ENCODE data around the gene PDE4DIP.
"Not testable (repeated sequence)": the region's sequence is repeated elsewhere in the genome, so short reads cannot be mapped to it uniquely, and the experiment has no call there.

The PDE4DIP gene

DNA sequence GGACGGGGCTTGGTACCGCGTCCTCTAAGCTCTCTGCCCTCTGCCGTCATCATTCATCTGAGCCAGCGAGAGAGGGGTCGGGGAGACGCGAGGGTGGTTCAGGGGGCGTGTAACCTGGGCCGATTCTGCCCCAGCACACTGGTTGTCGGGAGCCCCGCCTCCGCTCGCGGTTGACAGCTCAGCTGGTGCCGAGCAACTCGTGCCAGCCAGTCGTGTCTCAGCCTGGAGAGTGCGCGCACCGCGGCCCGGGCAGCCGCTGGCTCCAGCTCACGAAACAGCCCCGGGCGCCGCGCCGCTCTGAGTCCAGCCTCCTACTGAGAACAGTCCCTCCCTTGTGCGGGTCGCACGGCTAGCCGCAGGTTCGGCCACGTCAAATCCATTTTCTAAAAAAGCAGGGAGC, at the start of gene PDE4DIP:
Gene PDE4DIP, plus strand, starts transcription at position 209 of the 400 bp plus-strand sequence. CDS start 347 bp downstream, outside the sequence.
- H3K27me3 ChIP-seq (ENCODE audit: insufficient read depth, low read length); H3K36me3 ChIP-seq (ENCODE audit: insufficient read depth, low read depth, low read length); H3K4me3 ChIP-seq (ENCODE audit: low read length); H3K9me3 ChIP-seq (ENCODE audit: insufficient read depth, low read depth, low read length); H3K27ac ChIP-seq (ENCODE audit: low read length); H3K9ac ChIP-seq (ENCODE audit: low read depth, low read length); H3K4me1 ChIP-seq (ENCODE audit: insufficient read depth, low read length): not testable (repeated sequence)

- H3K27me3 ChIP-seq (ENCODE audit: insufficient read depth, low read length); H3K9ac ChIP-seq (ENCODE audit: low read depth, low read length); H3K27ac ChIP-seq (ENCODE audit: low read length); H3K4me3 ChIP-seq (ENCODE audit: low read length); H3K36me3 ChIP-seq (ENCODE audit: insufficient read depth, low read depth, low read length); H3K9me3 ChIP-seq (ENCODE audit: insufficient read depth, low read depth, low read length); H3K4me1 ChIP-seq (ENCODE audit: insufficient read depth, low read length): not testable (repeated sequence)
Observed at GRCh38 chr1:148808268-148808928, 35.8 kb upstream of the PDE4DIP start.

- not testable (repeated sequence) for H3K36me3 ChIP-seq (ENCODE audit: insufficient read depth, low read depth, low read length); H3K4me1 ChIP-seq (ENCODE audit: insufficient read depth, low read length); H3K4me3 ChIP-seq (ENCODE audit: low read length); H3K9ac ChIP-seq (ENCODE audit: low read depth, low read length); H3K27me3 ChIP-seq (ENCODE audit: insufficient read depth, low read length); H3K9me3 ChIP-seq (ENCODE audit: insufficient read depth, low read depth, low read length); H3K27ac ChIP-seq (ENCODE audit: low read length)
Observed at GRCh38 chr1:148808929-148809283, 35.3 kb upstream of the PDE4DIP start.

GRCh38 chr1:148822180-148822579, 22.0 kb upstream of the PDE4DIP start:
- H3K9ac ChIP-seq (ENCODE audit: low read depth, low read length); H3K27me3 ChIP-seq (ENCODE audit: insufficient read depth, low read length); H3K4me3 ChIP-seq (ENCODE audit: low read length); H3K9me3 ChIP-seq (ENCODE audit: insufficient read depth, low read depth, low read length); H3K4me1 ChIP-seq (ENCODE audit: insufficient read depth, low read length); H3K36me3 ChIP-seq (ENCODE audit: insufficient read depth, low read depth, low read length); H3K27ac ChIP-seq (ENCODE audit: low read length): not testable (repeated sequence)

GRCh38 chr1:148823822-148824221, 20.4 kb upstream of the PDE4DIP start:
- H3K27ac ChIP-seq (ENCODE audit: low read length); H3K36me3 ChIP-seq (ENCODE audit: insufficient read depth, low read depth, low read length); H3K27me3 ChIP-seq (ENCODE audit: insufficient read depth, low read length); H3K4me1 ChIP-seq (ENCODE audit: insufficient read depth, low read length); H3K4me3 ChIP-seq (ENCODE audit: low read length); H3K9me3 ChIP-seq (ENCODE audit: insufficient read depth, low read depth, low read length); H3K9ac ChIP-seq (ENCODE audit: low read depth, low read length): not testable (repeated sequence)

GRCh38 chr1:148825029-148825428, 19.2 kb upstream of the PDE4DIP start:
- not testable (repeated sequence) for H3K4me3 ChIP-seq (ENCODE audit: low read length); H3K4me1 ChIP-seq (ENCODE audit: insufficient read depth, low read length); H3K27ac ChIP-seq (ENCODE audit: low read length); H3K9me3 ChIP-seq (ENCODE audit: insufficient read depth, low read depth, low read length); H3K27me3 ChIP-seq (ENCODE audit: insufficient read depth, low read length); H3K36me3 ChIP-seq (ENCODE audit: insufficient read depth, low read depth, low read length); H3K9ac ChIP-seq (ENCODE audit: low read depth, low read length)

GRCh38 chr1:148828531-148828930, 15.7 kb upstream of the PDE4DIP start:
- H3K4me1 ChIP-seq (ENCODE audit: insufficient read depth, low read length); H3K4me3 ChIP-seq (ENCODE audit: low read length); H3K27ac ChIP-seq (ENCODE audit: low read length); H3K36me3 ChIP-seq (ENCODE audit: insufficient read depth, low read depth, low read length); H3K9ac ChIP-seq (ENCODE audit: low read depth, low read length); H3K27me3 ChIP-seq (ENCODE audit: insufficient read depth, low read length); H3K9me3 ChIP-seq (ENCODE audit: insufficient read depth, low read depth, low read length): not testable (repeated sequence)

GRCh38 chr1:148828962-148829361, 15.3 kb upstream of the PDE4DIP start:
- H3K27ac ChIP-seq (ENCODE audit: low read length); H3K27me3 ChIP-seq (ENCODE audit: insufficient read depth, low read length); H3K4me1 ChIP-seq (ENCODE audit: insufficient read depth, low read length); H3K36me3 ChIP-seq (ENCODE audit: insufficient read depth, low read depth, low read length); H3K4me3 ChIP-seq (ENCODE audit: low read length); H3K9me3 ChIP-seq (ENCODE audit: insufficient read depth, low read depth, low read length); H3K9ac ChIP-seq (ENCODE audit: low read depth, low read length): not testable (repeated sequence)

DNA sequence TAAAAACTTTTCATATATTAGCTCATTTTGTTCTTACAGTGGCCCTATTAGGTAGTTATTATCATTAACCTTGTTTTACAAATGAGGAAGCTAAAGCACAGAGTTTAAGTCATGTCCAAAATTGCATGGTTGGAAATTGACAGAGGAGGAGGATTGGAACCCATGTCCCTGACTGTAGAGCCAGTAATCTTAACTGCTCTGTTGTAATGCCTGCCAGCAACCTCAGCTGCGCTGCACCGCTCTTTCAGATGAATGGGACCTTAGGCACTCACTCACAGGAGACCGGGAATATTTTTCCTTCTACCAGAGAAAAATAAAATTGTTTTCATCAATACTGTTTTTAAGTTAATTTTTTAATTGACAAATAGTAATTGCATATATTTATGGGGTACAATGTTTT, 14.9 kb upstream of the PDE4DIP start:
- not testable (repeated sequence) for H3K9ac ChIP-seq (ENCODE audit: low read depth, low read length); H3K4me3 ChIP-seq (ENCODE audit: low read length); H3K36me3 ChIP-seq (ENCODE audit: insufficient read depth, low read depth, low read length)

GRCh38 chr1:148841262-148841661, 3.0 kb upstream of the PDE4DIP start:
- not testable (repeated sequence) for H3K9ac ChIP-seq (ENCODE audit: low read depth, low read length); H3K9me3 ChIP-seq (ENCODE audit: insufficient read depth, low read depth, low read length); H3K4me3 ChIP-seq (ENCODE audit: low read length); H3K27ac ChIP-seq (ENCODE audit: low read length); H3K27me3 ChIP-seq (ENCODE audit: insufficient read depth, low read length); H3K4me1 ChIP-seq (ENCODE audit: insufficient read depth, low read length); H3K36me3 ChIP-seq (ENCODE audit: insufficient read depth, low read depth, low read length)

More for the DNA sequence above, 14.9 kb upstream of the PDE4DIP start:
- not testable (repeated sequence) for H3K4me1 ChIP-seq (ENCODE audit: insufficient read depth, low read length); H3K9me3 ChIP-seq (ENCODE audit: insufficient read depth, low read depth, low read length); H3K27ac ChIP-seq (ENCODE audit: low read length); H3K27me3 ChIP-seq (ENCODE audit: insufficient read depth, low read length)

GRCh38 chr1:148844651-148845050, 423 bp downstream of the PDE4DIP start:
- not testable (repeated sequence) for H3K27ac ChIP-seq (ENCODE audit: low read length)

GRCh38 chr1:148845068-148845467, 840 bp downstream of the PDE4DIP start:
- H3K4me1 ChIP-seq (ENCODE audit: insufficient read depth, low read length); H3K4me3 ChIP-seq (ENCODE audit: low read length); H3K36me3 ChIP-seq (ENCODE audit: insufficient read depth, low read depth, low read length); H3K9ac ChIP-seq (ENCODE audit: low read depth, low read length); H3K27ac ChIP-seq (ENCODE audit: low read length); H3K9me3 ChIP-seq (ENCODE audit: insufficient read depth, low read depth, low read length); H3K27me3 ChIP-seq (ENCODE audit: insufficient read depth, low read length): not testable (repeated sequence)

More at GRCh38 chr1:148844651-148845050, 423 bp downstream of the PDE4DIP start:
- H3K9ac ChIP-seq (ENCODE audit: low read depth, low read length); H3K36me3 ChIP-seq (ENCODE audit: insufficient read depth, low read depth, low read length); H3K4me1 ChIP-seq (ENCODE audit: insufficient read depth, low read length); H3K4me3 ChIP-seq (ENCODE audit: low read length); H3K9me3 ChIP-seq (ENCODE audit: insufficient read depth, low read depth, low read length); H3K27me3 ChIP-seq (ENCODE audit: insufficient read depth, low read length): not testable (repeated sequence)

- not testable (repeated sequence) for H3K27me3 ChIP-seq (ENCODE audit: insufficient read depth, low read length); H3K9me3 ChIP-seq (ENCODE audit: insufficient read depth, low read depth, low read length); H3K4me3 ChIP-seq (ENCODE audit: low read length); H3K27ac ChIP-seq (ENCODE audit: low read length); H3K9ac ChIP-seq (ENCODE audit: low read depth, low read length); H3K4me1 ChIP-seq (ENCODE audit: insufficient read depth, low read length); H3K36me3 ChIP-seq (ENCODE audit: insufficient read depth, low read depth, low read length)
Observed at GRCh38 chr1:148850347-148850746, 6.1 kb downstream of the PDE4DIP start.
